Measurements from ENCODE around the gene SAMHD1.

- TF ChIP-seq CTCF (IDR thresholded peaks at IDR 0.05) (no peak), ZFX (IDR thresholded peaks at IDR 0.05; ENCODE audit: borderline replicate concordance) (no peak)
Measured at GRCh38 chr20:36849333-36850065, 102.0 kb downstream of the SAMHD1 start.
